Measurements from ENCODE around the gene ATG16L1. TPM values are rescaled to one million over a fixed set of nuclear protein-coding genes. Genes with fewer than 3 reads are reported as not detected.

ATG16L1 gene
- total and polyA plus RNA-seq, 5 donors from 2014 or later: 15.2 to 125 (median 20.6) TPM

GRCh38 chr2:233261819-233262555 lies 10.5 kb downstream of the ATG16L1 start:
- Histone ChIP-seq H3K27me3 (ENCODE audit: control insufficient read depth, insufficient read depth, low read length) (no peaks in the 10 kb centered on the region), H3K4me1 (ENCODE audit: control insufficient read depth, insufficient read depth, low read length, poor library complexity, severe bottlenecking) (peaks cover 10% of the 10 kb centered on the region), H3K4me3 (ENCODE audit: low read depth, low read length) (no peak overlapping the region), H3K9me3 (ENCODE audit: control insufficient read depth in 2 of 2, low read length in 2 of 2) (no peaks in the 10 kb centered on the region), H3K36me3 (ENCODE audit: control insufficient read depth, insufficient read depth, low read length) (peaks cover 96% of the 10 kb centered on the region), H3K27ac (ENCODE audit: insufficient read depth, low read length, poor library complexity, severe bottlenecking) (peak overlapping the region; percentile 18)
- Mint-ChIP-seq H3K9me3 (no peaks in the 10 kb centered on the region), H3K4me1 (peaks cover 27 to 65% (median 41%) of the 10 kb centered on the region in 4 donors), H3K27me3 (no peaks in the 10 kb centered on the region), H3K36me3 (peaks cover 80% of the 10 kb centered on the region), H3K4me3 (no peak overlapping the region), H3K27ac (peak overlapping the region in 2 of 3 donors; percentile 89 to 96)
- ATAC-seq (ENCODE audit: low read depth in 2 of 2): no peak
- DNase-seq: no peak

DNA sequence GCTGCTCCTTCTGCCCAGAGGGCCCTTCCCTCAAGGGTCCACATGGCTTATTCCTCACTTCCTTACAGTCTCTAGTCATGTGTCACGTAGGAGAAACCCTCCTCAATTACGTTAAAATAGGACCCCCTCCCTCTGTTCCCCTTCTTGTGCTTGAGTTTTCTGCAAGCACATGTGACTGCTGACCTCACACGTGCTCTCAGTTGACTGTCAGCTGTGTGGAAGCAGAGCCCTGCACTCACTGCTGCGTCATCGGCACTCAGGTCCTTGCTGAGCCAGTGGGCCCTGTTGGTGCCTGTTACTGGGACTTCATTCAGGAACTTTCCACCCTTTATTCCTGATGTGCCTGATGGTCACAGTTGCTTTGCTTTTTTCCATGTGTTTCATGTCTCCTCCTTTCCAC lies 11.1 kb downstream of the ATG16L1 start:
- peaks cover 78% of the 10 kb centered on the region for H3K36me3 Mint-ChIP-seq
- peaks cover 90% of the 10 kb centered on the region for H3K36me3 ChIP-seq (ENCODE audit: control insufficient read depth, insufficient read depth, low read length)
- ATAC-seq (ENCODE audit: low read depth in 2 of 2) (no peak), DNase-seq (no peak)
- H3K27ac ChIP-seq (ENCODE audit: insufficient read depth, low read length, poor library complexity, severe bottlenecking): no peak overlapping the region
- H3K9me3 Mint-ChIP-seq: no peaks in the 10 kb centered on the region
- no peaks in the 10 kb centered on the region for H3K27me3 ChIP-seq (ENCODE audit: control insufficient read depth, insufficient read depth, low read length)
- H3K4me3 ChIP-seq (ENCODE audit: low read depth, low read length): no peak overlapping the region
- H3K4me1 Mint-ChIP-seq: peaks cover 30 to 67% (median 44%) of the 10 kb centered on the region in 4 donors
- H3K27ac Mint-ChIP-seq: peak overlapping the region; percentile 78 to 96 (median 89)
- no peak overlapping the region for H3K4me3 Mint-ChIP-seq
- H3K4me1 ChIP-seq (ENCODE audit: control insufficient read depth, insufficient read depth, low read length, poor library complexity, severe bottlenecking): peaks cover 16% of the 10 kb centered on the region
- H3K27me3 Mint-ChIP-seq: no peaks in the 10 kb centered on the region
- H3K9me3 ChIP-seq (ENCODE audit: control insufficient read depth in 2 of 2, low read length in 2 of 2): no peaks in the 10 kb centered on the region

GRCh38 chr2:233263045-233263570 lies 11.6 kb downstream of the ATG16L1 start:
- no peak for ATAC-seq (ENCODE audit: low read depth in 2 of 2)
- peaks cover 29 to 70% (median 46%) of the 10 kb centered on the region in 4 donors for H3K4me1 Mint-ChIP-seq
- no peaks in the 10 kb centered on the region for H3K27me3 Mint-ChIP-seq
- H3K27ac ChIP-seq (ENCODE audit: insufficient read depth, low read length, poor library complexity, severe bottlenecking): no peak overlapping the region
- DNase-seq: no peak
- no peaks in the 10 kb centered on the region for H3K9me3 Mint-ChIP-seq
- peaks cover 22% of the 10 kb centered on the region for H3K4me1 ChIP-seq (ENCODE audit: control insufficient read depth, insufficient read depth, low read length, poor library complexity, severe bottlenecking)
- H3K36me3 Mint-ChIP-seq: peaks cover 78% of the 10 kb centered on the region
- H3K4me3 ChIP-seq (ENCODE audit: low read depth, low read length): no peak overlapping the region
- no peaks in the 10 kb centered on the region for H3K9me3 ChIP-seq (ENCODE audit: control insufficient read depth in 2 of 2, low read length in 2 of 2)
- peak overlapping the region; percentile 76 to 96 (median 89) for H3K27ac Mint-ChIP-seq
- H3K36me3 ChIP-seq (ENCODE audit: control insufficient read depth, insufficient read depth, low read length): peaks cover 84% of the 10 kb centered on the region
- H3K4me3 Mint-ChIP-seq: peak overlapping the region in 2 of 4 donors; percentile 8 to 12
- no peaks in the 10 kb centered on the region for H3K27me3 ChIP-seq (ENCODE audit: control insufficient read depth, insufficient read depth, low read length)

DNA sequence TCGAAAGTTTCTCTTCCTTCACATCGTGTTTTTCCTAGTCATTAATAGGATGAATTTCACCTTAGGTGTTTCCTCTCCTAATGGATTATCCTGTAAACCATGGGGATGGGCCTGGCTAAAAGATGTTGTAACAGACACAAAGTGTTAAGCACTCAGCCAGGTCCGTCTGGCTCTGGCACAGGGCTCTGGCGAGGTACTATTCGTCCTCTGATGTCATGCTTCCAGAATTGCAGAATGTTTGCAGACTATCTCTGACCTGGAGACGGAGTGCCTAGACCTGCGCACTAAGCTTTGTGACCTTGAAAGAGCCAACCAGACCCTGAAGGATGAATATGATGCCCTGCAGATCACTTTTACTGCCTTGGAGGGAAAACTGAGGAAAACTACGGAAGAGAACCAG lies 13.2 kb downstream of the ATG16L1 start:
- peak overlapping the region; percentile 45 to 96 (median 88) for H3K27ac Mint-ChIP-seq
- DNase-seq (no peak), ATAC-seq (ENCODE audit: low read depth in 2 of 2) (no peak)
- Histone ChIP-seq H3K27me3 (ENCODE audit: control insufficient read depth, insufficient read depth, low read length) (no peaks in the 10 kb centered on the region), H3K9me3 (ENCODE audit: control insufficient read depth in 2 of 2, low read length in 2 of 2) (no peaks in the 10 kb centered on the region), H3K4me1 (ENCODE audit: control insufficient read depth, insufficient read depth, low read length, poor library complexity, severe bottlenecking) (peaks cover 32% of the 10 kb centered on the region), H3K27ac (ENCODE audit: insufficient read depth, low read length, poor library complexity, severe bottlenecking) (no peak overlapping the region), H3K36me3 (ENCODE audit: control insufficient read depth, insufficient read depth, low read length) (peaks cover 69% of the 10 kb centered on the region), H3K4me3 (ENCODE audit: low read depth, low read length) (no peak overlapping the region)
- peaks cover 26 to 70% (median 45%) of the 10 kb centered on the region in 4 donors for H3K4me1 Mint-ChIP-seq
- peak overlapping the region in 2 of 4 donors; percentile 30 to 35 for H3K4me3 Mint-ChIP-seq
- H3K27me3 Mint-ChIP-seq: no peaks in the 10 kb centered on the region
- H3K36me3 Mint-ChIP-seq: peaks cover 68% of the 10 kb centered on the region
- no peaks in the 10 kb centered on the region for H3K9me3 Mint-ChIP-seq

DNA sequence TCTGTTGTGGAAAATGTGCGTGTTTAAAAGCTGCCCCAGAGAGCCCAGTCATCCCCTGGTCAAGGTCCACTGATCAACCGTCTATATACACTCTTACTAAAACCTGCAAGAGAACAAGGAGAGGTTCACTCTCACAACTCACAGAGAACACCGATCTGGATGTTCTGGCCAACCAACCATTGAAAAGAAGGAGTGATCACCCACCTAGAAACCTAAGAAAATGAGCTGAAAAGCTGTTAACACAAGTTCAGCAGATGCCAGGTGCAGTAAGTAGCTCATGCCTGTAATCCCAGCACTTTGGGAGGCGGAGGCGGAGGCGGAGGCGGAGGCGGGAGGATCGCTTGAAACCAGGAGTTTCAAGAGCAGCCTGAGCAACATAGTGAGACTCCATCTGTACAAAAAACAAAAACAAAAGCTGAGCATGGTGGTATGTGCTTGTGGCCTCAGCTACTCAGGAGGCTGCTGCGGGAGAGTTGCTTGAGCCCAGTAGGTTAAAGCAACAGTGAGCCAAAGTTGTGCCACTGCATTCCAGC lies 14.5 kb downstream of the ATG16L1 start:
- Mint-ChIP-seq H3K4me3 (peak overlapping the region in 1 of 4 donors; percentile 28), H3K27me3 (no peaks in the 10 kb centered on the region), H3K9me3 (no peaks in the 10 kb centered on the region), H3K27ac (peak overlapping the region; percentile 98 to 99 (median 99)), H3K36me3 (peaks cover 63% of the 10 kb centered on the region), H3K4me1 (peaks cover 26 to 70% (median 49%) of the 10 kb centered on the region in 4 donors)
- Histone ChIP-seq H3K27me3 (ENCODE audit: control insufficient read depth, insufficient read depth, low read length) (no peaks in the 10 kb centered on the region), H3K9me3 (ENCODE audit: control insufficient read depth in 2 of 2, low read length in 2 of 2) (no peaks in the 10 kb centered on the region), H3K36me3 (ENCODE audit: control insufficient read depth, insufficient read depth, low read length) (peaks cover 60% of the 10 kb centered on the region), H3K27ac (ENCODE audit: insufficient read depth, low read length, poor library complexity, severe bottlenecking) (peak overlapping the region; percentile 94), H3K4me3 (ENCODE audit: low read depth, low read length) (no peak overlapping the region), H3K4me1 (ENCODE audit: control insufficient read depth, insufficient read depth, low read length, poor library complexity, severe bottlenecking) (peaks cover 41% of the 10 kb centered on the region)
- no peak for DNase-seq
- ATAC-seq (ENCODE audit: low read depth in 2 of 2): no peak

DNA sequence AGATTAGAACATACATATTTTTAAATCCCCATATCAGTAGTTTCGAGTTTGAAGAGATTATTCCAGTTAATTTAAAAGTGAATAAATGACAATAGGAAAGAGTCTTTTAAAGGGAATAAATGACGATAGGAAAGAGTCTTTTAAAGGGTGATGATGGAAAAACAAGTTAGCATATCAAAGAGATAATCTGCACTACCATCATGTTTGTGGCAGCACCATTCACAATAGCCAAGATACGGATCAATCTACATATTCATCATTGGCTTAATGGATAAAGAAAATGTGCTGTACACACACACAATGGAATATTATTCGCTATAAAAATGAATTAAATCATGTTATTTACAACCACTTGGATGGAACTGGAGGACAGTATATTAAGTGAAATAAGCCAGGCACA lies 15.0 kb downstream of the ATG16L1 start:
- Histone ChIP-seq H3K27ac (ENCODE audit: insufficient read depth, low read length, poor library complexity, severe bottlenecking) (peak overlapping the region; percentile 94), H3K36me3 (ENCODE audit: control insufficient read depth, insufficient read depth, low read length) (peaks cover 55% of the 10 kb centered on the region), H3K4me3 (ENCODE audit: low read depth, low read length) (no peak overlapping the region), H3K4me1 (ENCODE audit: control insufficient read depth, insufficient read depth, low read length, poor library complexity, severe bottlenecking) (peaks cover 46% of the 10 kb centered on the region), H3K27me3 (ENCODE audit: control insufficient read depth, insufficient read depth, low read length) (no peaks in the 10 kb centered on the region), H3K9me3 (ENCODE audit: control insufficient read depth in 2 of 2, low read length in 2 of 2) (no peaks in the 10 kb centered on the region)
- no peak for DNase-seq
- H3K36me3 Mint-ChIP-seq: peaks cover 60% of the 10 kb centered on the region
- H3K27me3 Mint-ChIP-seq: no peaks in the 10 kb centered on the region
- ATAC-seq (ENCODE audit: low read depth in 2 of 2): no peak
- peak overlapping the region; percentile 98 to 99 (median 99) for H3K27ac Mint-ChIP-seq
- no peaks in the 10 kb centered on the region for H3K9me3 Mint-ChIP-seq
- H3K4me3 Mint-ChIP-seq: peak overlapping the region in 1 of 4 donors; percentile 33
- peaks cover 24 to 70% (median 47%) of the 10 kb centered on the region in 4 donors for H3K4me1 Mint-ChIP-seq

DNA sequence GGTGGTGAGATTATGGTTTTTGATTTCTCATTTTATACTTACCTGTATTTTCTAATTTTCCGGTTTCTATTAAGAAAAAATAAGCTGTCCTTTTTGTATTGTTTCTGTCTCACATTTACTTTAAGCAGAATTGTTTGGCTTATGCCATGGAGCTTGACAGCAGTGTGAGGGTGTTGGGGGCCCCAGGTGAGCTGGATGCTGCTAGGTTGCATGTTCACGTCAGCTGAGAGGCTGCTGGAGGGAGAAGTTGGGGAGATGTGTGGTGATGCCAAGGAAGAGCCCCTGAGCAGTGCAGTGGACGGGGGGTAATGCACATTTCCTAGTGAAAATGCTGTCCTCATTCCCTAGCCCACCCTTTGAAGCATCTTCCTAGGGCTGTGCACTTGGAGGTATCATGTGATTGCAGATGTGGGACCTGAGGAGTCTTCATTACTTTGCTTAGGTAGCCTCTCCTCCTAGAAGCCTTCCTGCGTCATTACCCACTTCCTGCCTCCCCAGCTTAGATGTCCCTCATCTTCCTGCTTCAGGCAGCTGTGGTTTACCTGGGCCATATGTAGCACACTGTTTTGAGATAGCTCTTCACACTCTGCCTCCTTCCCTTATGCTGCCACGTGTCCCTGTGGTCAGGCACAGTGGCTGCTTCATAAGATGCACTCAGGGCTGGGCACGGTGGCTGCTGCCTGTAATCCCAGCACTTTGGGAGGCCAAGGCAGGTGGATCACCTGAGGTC lies 16.2 kb downstream of the ATG16L1 start:
- H3K36me3 ChIP-seq (ENCODE audit: control insufficient read depth, insufficient read depth, low read length): peaks cover 55% of the 10 kb centered on the region
- H3K9me3 Mint-ChIP-seq: no peaks in the 10 kb centered on the region

More for the DNA sequence above, 16.2 kb downstream of the ATG16L1 start:
- Mint-ChIP-seq H3K4me3 (peak overlapping the region; percentile 4 to 85 (median 76)), H3K27ac (peak overlapping the region; percentile 98 to 99 (median 99)), H3K36me3 (peaks cover 59% of the 10 kb centered on the region), H3K4me1 (peaks cover 19 to 71% (median 51%) of the 10 kb centered on the region in 4 donors), H3K27me3 (no peaks in the 10 kb centered on the region)
- H3K27ac ChIP-seq (ENCODE audit: insufficient read depth, low read length, poor library complexity, severe bottlenecking): peak overlapping the region; percentile 94
- peak overlapping the region; percentile 56 for H3K4me3 ChIP-seq (ENCODE audit: low read depth, low read length)
- no peaks in the 10 kb centered on the region for H3K27me3 ChIP-seq (ENCODE audit: control insufficient read depth, insufficient read depth, low read length)
- no peaks in the 10 kb centered on the region for H3K9me3 ChIP-seq (ENCODE audit: control insufficient read depth in 2 of 2, low read length in 2 of 2)
- peak; percentile 79 to 98 (median 92) for DNase-seq
- peaks cover 58% of the 10 kb centered on the region for H3K4me1 ChIP-seq (ENCODE audit: control insufficient read depth, insufficient read depth, low read length, poor library complexity, severe bottlenecking)
- peak; percentile 97 for ATAC-seq (ENCODE audit: low read depth in 2 of 2)

Data from CD4-positive, CD25-positive, alpha-beta regulatory T cell (primary cell).